ENCODE data around the gene ENPP5. TPM values are rescaled to one million over a fixed set of nuclear protein-coding genes. Genes with fewer than 3 reads are reported as not detected.

ENPP5 gene
- polyA plus RNA-seq, 1 donor from 2014 or later, result 1.7 TPM

Other genes with a start within 250 kb of the ENPP5 start
- 1.9 TPM for gene CLIC5, start 155.1 kb downstream of the ENPP5 start, polyA plus RNA-seq
- 4.4 TPM for gene ENPP4, start 41.0 kb downstream of the ENPP5 start, polyA plus RNA-seq